Measurements from ENCODE around the gene NCS1. TPM values are rescaled to one million over a fixed set of nuclear protein-coding genes. Genes with fewer than 3 reads are reported as not detected.

The NCS1 gene
- total RNA-seq, 1 experiment from 2014 or later: not detected

DNA sequence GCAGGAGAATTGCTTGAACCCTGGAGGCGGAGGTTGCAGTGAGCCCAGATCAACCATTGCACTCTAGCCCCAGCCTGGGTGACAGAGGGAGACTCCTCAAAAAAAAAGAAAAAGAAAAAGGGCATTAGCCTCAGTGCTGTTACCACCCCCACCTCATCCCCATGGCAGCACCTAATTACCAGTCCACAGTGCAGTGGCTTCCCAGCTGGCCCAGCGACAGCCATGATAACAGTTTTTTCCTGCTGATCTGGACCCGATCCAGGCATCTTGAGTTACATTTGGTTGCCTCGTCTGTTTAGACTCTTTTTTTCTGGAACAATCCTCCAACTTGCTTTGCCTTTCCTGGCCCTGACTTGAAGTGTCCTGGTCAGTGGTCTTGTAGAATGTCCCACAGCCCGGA lies 24.4 kb downstream of the NCS1 start:
- Histone ChIP-seq H3K79me2 (ENCODE audit: low read length) (no peaks in the 10 kb centered on the region), H3K27me3 (ENCODE audit: low read length) (no peaks in the 10 kb centered on the region), H4K20me1 (ENCODE audit: insufficient read depth, low read depth, low read length) (no peaks in the 10 kb centered on the region), H3K4me1 (ENCODE audit: low read length) (no peaks in the 10 kb centered on the region), H3K36me3 (ENCODE audit: insufficient read depth, low read length) (no peaks in the 10 kb centered on the region), H3K27ac (ENCODE audit: low read length) (no peak overlapping the region), H3K4me2 (ENCODE audit: low read depth, low read length, poor library complexity, severe bottlenecking) (no peak overlapping the region), H2AFZ (ENCODE audit: low read length) (no peak overlapping the region), H3K9me3 (ENCODE audit: low read length) (no peaks in the 10 kb centered on the region), H3K9me2 (replicated peaks; ENCODE audit: insufficient read depth, low read length) (no peaks in the 10 kb centered on the region), H3K9ac (ENCODE audit: low read length) (no peak overlapping the region), H3K4me3 (ENCODE audit: low read length) (no peak overlapping the region)
- no peak for DNase-seq

DNA sequence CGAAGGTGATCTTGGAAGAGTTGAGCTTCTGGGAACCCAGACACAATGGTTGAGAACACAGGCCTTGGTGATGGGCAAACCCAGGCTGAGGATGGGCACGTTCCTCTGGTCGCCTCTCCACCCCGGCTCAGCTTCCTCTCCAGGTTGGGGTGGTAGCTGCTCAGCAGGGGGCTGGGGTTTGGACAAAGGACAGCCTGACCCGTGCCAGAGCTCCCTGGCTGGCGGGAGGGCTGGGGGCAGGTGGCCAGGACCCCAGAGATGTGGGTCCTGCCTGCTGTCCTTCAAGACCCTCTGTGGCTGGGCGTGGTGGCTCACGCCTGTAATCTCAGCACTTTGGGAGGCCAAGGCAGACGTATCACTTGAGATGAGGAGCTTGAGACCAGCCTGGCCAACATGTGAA lies 25.2 kb downstream of the NCS1 start:
- Histone ChIP-seq H3K9ac (ENCODE audit: low read length) (no peak overlapping the region), H3K36me3 (ENCODE audit: insufficient read depth, low read length) (no peaks in the 10 kb centered on the region), H4K20me1 (ENCODE audit: insufficient read depth, low read depth, low read length) (no peaks in the 10 kb centered on the region), H3K9me3 (ENCODE audit: low read length) (no peaks in the 10 kb centered on the region), H3K4me3 (ENCODE audit: low read length) (no peak overlapping the region), H3K27ac (ENCODE audit: low read length) (no peak overlapping the region), H3K9me2 (replicated peaks; ENCODE audit: insufficient read depth, low read length) (no peaks in the 10 kb centered on the region), H3K27me3 (ENCODE audit: low read length) (no peaks in the 10 kb centered on the region), H3K4me1 (ENCODE audit: low read length) (no peaks in the 10 kb centered on the region), H3K4me2 (ENCODE audit: low read depth, low read length, poor library complexity, severe bottlenecking) (no peak overlapping the region), H2AFZ (ENCODE audit: low read length) (no peak overlapping the region), H3K79me2 (ENCODE audit: low read length) (no peaks in the 10 kb centered on the region)
- no peak for DNase-seq

DNA sequence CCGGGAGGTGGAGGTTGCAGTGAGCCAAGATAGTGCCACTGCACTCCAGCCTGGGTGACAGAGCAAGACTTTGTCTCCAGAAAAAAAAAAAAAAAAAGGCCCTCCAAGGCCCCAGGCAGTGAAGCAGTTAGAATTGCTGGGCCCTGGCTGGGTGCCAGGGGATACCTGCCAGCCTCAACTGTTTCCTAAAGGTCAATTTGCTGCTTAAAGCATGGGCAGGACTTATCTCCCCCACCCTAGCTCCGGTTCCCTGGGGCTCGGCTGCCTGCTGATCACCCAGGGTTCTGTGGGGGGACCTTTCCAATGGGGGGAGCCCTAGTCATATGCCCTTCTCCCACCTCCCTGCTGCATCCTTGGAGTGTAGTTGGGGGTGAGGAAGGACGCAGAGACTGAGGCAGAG lies 25.7 kb downstream of the NCS1 start:
- no peak overlapping the region for H3K9ac ChIP-seq (ENCODE audit: low read length)
- no peak overlapping the region for H2AFZ ChIP-seq (ENCODE audit: low read length)
- no peak for DNase-seq
- no peaks in the 10 kb centered on the region for H3K9me2 ChIP-seq (replicated peaks; ENCODE audit: insufficient read depth, low read length)
- H3K27ac ChIP-seq (ENCODE audit: low read length): no peak overlapping the region
- no peak overlapping the region for H3K4me2 ChIP-seq (ENCODE audit: low read depth, low read length, poor library complexity, severe bottlenecking)
- no peaks in the 10 kb centered on the region for H3K36me3 ChIP-seq (ENCODE audit: insufficient read depth, low read length)
- no peaks in the 10 kb centered on the region for H3K79me2 ChIP-seq (ENCODE audit: low read length)
- H4K20me1 ChIP-seq (ENCODE audit: insufficient read depth, low read depth, low read length): no peaks in the 10 kb centered on the region
- no peaks in the 10 kb centered on the region for H3K27me3 ChIP-seq (ENCODE audit: low read length)
- no peaks in the 10 kb centered on the region for H3K4me1 ChIP-seq (ENCODE audit: low read length)
- no peaks in the 10 kb centered on the region for H3K9me3 ChIP-seq (ENCODE audit: low read length)
- H3K4me3 ChIP-seq (ENCODE audit: low read length): no peak overlapping the region

DNA sequence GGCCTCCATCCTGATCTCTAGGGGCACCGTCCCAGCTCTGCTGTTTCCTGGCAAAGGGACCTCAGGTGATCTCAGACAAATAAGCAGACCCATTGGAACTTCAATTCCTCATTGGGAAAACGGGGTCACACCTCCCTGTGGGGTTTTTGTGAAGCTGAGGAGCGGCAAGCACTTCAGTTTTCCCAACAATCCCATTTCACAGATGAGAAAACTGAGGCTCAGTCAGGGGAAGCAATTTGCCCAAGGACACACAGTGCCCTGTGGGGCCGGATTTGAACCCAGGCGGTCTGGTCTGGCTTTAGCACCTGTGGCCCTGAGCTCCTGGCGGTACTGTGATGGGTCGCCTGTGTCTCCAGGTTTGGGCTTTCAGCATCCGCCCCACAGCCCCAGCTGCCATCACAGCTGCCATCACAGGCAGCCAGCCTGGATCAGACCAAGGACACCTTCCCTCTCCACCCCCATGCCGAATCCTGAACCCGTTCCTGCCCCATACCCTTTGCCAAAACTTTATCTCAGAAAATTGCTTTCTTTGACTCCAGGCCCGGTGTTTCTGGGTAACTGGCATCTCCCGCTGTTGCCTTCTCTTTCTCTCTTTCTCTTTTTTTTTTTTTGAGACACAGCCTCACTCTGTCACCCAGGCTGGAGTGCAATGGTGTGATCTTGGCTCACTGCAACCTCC lies 26.4 kb downstream of the NCS1 start:
- H3K9me2 ChIP-seq (replicated peaks; ENCODE audit: insufficient read depth, low read length): no peaks in the 10 kb centered on the region
- no peaks in the 10 kb centered on the region for H3K27me3 ChIP-seq (ENCODE audit: low read length)
- no peaks in the 10 kb centered on the region for H3K36me3 ChIP-seq (ENCODE audit: insufficient read depth, low read length)
- no peak overlapping the region for H3K27ac ChIP-seq (ENCODE audit: low read length)
- H3K4me3 ChIP-seq (ENCODE audit: low read length): no peak overlapping the region
- H3K9me3 ChIP-seq (ENCODE audit: low read length): no peaks in the 10 kb centered on the region
- no peaks in the 10 kb centered on the region for H3K4me1 ChIP-seq (ENCODE audit: low read length)
- no peak overlapping the region for H3K4me2 ChIP-seq (ENCODE audit: low read depth, low read length, poor library complexity, severe bottlenecking)
- no peak overlapping the region for H3K9ac ChIP-seq (ENCODE audit: low read length)
- DNase-seq: no peak
- no peaks in the 10 kb centered on the region for H4K20me1 ChIP-seq (ENCODE audit: insufficient read depth, low read depth, low read length)
- H3K79me2 ChIP-seq (ENCODE audit: low read length): no peaks in the 10 kb centered on the region
- H2AFZ ChIP-seq (ENCODE audit: low read length): no peak overlapping the region

DNA sequence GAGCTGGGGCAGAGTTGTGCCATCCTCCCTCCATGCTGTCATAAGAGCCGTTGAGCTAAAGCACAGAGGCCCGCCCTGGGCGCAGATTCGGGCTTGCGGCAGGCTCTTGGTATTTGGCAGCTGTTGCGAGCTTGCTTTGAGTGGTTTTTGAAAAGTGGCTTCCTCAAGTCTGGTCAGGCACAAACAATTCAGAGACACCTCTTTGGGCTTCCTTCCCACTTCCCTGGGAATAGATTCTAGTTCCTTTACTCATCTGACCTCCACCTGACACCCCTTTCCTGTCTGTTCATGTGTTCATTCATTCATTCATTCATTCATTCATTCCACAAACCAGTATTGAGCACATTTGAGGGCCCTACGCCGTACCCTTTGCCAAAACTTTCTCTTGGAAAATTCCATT lies 27.4 kb downstream of the NCS1 start:
- Histone ChIP-seq H3K9ac (ENCODE audit: low read length) (no peak overlapping the region), H3K4me3 (ENCODE audit: low read length) (no peak overlapping the region), H3K27ac (ENCODE audit: low read length) (no peak overlapping the region), H3K4me2 (ENCODE audit: low read depth, low read length, poor library complexity, severe bottlenecking) (no peak overlapping the region), H3K9me3 (ENCODE audit: low read length) (no peaks in the 10 kb centered on the region), H3K79me2 (ENCODE audit: low read length) (no peaks in the 10 kb centered on the region), H3K9me2 (replicated peaks; ENCODE audit: insufficient read depth, low read length) (no peaks in the 10 kb centered on the region), H3K27me3 (ENCODE audit: low read length) (no peaks in the 10 kb centered on the region), H3K4me1 (ENCODE audit: low read length) (no peaks in the 10 kb centered on the region), H2AFZ (ENCODE audit: low read length) (no peak overlapping the region), H4K20me1 (ENCODE audit: insufficient read depth, low read depth, low read length) (no peaks in the 10 kb centered on the region), H3K36me3 (ENCODE audit: insufficient read depth, low read length) (no peaks in the 10 kb centered on the region)
- DNase-seq: no peak

DNA sequence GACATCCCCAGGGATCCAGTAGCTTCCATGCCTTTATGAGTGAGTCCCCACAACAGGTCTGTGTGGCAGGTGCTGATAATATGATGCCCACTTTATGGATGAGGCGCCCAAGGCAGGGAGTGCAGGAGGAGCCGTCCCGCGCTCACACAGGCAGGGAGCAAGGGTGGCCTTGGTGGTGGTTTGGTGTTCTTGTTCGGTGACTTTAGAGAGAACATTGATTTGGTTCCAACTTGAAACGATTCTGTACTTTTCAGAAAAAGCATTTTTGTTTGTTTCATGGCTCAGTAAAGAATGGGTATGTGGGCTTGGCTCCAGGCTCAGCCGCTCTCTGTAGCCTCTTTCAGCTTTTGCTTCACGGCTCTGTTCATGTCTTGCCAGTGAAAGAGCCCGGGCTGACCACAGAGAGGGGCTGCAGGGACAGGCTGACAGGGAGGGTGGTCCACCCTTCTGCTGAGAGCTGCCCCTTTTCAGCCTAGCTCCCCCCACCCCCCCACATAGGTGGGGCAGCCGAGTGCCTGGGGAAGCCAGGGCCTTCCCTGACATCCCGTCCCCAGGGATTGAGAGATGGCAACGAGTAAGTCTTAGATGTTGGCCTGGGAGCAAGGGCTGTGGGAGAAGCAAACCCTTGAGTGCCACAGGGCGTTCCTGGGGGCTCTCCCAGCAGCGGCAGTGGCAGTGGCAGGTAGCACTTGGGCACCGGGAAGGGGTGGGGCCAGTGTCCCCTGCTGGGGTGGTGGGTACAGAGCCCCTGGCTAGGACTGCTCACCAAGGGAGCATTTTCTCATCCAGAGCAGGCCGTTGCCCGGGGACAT lies 28.0 kb downstream of the NCS1 start:
- DNase-seq: no peak
- H3K27ac ChIP-seq (ENCODE audit: low read length): no peak overlapping the region
- H2AFZ ChIP-seq (ENCODE audit: low read length): no peak overlapping the region
- no peak overlapping the region for H3K9ac ChIP-seq (ENCODE audit: low read length)
- H3K9me2 ChIP-seq (replicated peaks; ENCODE audit: insufficient read depth, low read length): no peaks in the 10 kb centered on the region
- no peak overlapping the region for H3K4me2 ChIP-seq (ENCODE audit: low read depth, low read length, poor library complexity, severe bottlenecking)
- H3K9me3 ChIP-seq (ENCODE audit: low read length): no peaks in the 10 kb centered on the region
- no peaks in the 10 kb centered on the region for H3K4me1 ChIP-seq (ENCODE audit: low read length)
- no peaks in the 10 kb centered on the region for H4K20me1 ChIP-seq (ENCODE audit: insufficient read depth, low read depth, low read length)
- H3K36me3 ChIP-seq (ENCODE audit: insufficient read depth, low read length): no peaks in the 10 kb centered on the region
- no peak overlapping the region for H3K4me3 ChIP-seq (ENCODE audit: low read length)
- no peaks in the 10 kb centered on the region for H3K27me3 ChIP-seq (ENCODE audit: low read length)
- H3K79me2 ChIP-seq (ENCODE audit: low read length): no peaks in the 10 kb centered on the region

DNA sequence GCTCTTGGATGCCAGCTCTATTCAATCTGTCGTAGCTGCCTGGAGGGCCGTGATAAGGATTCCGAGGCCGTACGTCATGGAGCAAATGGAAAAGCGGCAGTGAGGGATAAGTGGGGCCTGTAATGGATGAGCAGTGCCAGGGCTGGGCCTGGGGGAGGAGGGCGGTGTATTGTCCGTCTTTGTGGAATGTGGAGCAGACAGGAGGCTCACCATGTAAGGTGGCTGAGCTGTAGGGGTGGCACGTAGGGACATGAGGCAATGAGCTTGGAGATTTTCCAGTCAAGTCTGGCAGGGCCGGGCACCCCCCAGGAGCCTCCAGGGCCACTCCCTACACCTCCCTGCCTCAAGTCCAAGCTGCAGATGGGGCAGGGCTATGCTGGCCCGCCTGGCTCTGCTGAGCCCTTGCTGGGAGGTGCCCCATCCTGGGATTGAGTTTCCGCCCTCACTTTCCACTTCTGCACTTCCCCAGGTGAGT lies 29.2 kb downstream of the NCS1 start:
- Histone ChIP-seq H3K27ac (ENCODE audit: low read length) (no peak overlapping the region), H2AFZ (ENCODE audit: low read length) (no peak overlapping the region), H3K9me3 (ENCODE audit: low read length) (no peaks in the 10 kb centered on the region), H3K4me1 (ENCODE audit: low read length) (no peaks in the 10 kb centered on the region), H3K4me3 (ENCODE audit: low read length) (no peak overlapping the region), H3K79me2 (ENCODE audit: low read length) (no peaks in the 10 kb centered on the region), H3K4me2 (ENCODE audit: low read depth, low read length, poor library complexity, severe bottlenecking) (no peak overlapping the region), H3K27me3 (ENCODE audit: low read length) (no peaks in the 10 kb centered on the region), H4K20me1 (ENCODE audit: insufficient read depth, low read depth, low read length) (no peaks in the 10 kb centered on the region), H3K36me3 (ENCODE audit: insufficient read depth, low read length) (no peaks in the 10 kb centered on the region), H3K9ac (ENCODE audit: low read length) (no peak overlapping the region), H3K9me2 (replicated peaks; ENCODE audit: insufficient read depth, low read length) (no peaks in the 10 kb centered on the region)
- no peak for DNase-seq

DNA sequence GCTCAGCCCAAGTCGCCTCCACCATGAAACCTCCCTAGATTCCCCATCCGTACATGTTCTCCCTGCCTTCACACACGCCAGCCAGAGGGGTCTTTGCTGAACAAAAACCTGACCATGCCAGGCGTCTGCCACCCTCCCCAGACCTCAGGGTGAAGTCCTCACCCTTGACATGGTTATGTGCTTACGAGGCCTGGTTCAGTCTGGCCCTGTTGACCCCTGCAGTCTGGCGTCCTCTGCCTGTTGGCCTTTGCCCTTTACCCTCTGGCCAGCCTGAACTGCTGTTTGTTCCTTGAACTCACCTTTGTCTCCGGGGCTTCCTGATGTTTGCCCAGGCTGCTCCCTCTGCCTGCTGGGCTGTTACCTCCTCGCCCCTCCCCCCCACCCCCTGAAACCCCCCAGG lies 29.8 kb downstream of the NCS1 start:
- H3K27me3 ChIP-seq (ENCODE audit: low read length): no peaks in the 10 kb centered on the region
- H4K20me1 ChIP-seq (ENCODE audit: insufficient read depth, low read depth, low read length): no peaks in the 10 kb centered on the region
- no peaks in the 10 kb centered on the region for H3K36me3 ChIP-seq (ENCODE audit: insufficient read depth, low read length)
- no peak overlapping the region for H3K4me2 ChIP-seq (ENCODE audit: low read depth, low read length, poor library complexity, severe bottlenecking)
- no peak overlapping the region for H3K27ac ChIP-seq (ENCODE audit: low read length)
- H3K9ac ChIP-seq (ENCODE audit: low read length): no peak overlapping the region
- H3K9me2 ChIP-seq (replicated peaks; ENCODE audit: insufficient read depth, low read length): no peaks in the 10 kb centered on the region
- no peak overlapping the region for H3K4me3 ChIP-seq (ENCODE audit: low read length)
- H3K4me1 ChIP-seq (ENCODE audit: low read length): no peaks in the 10 kb centered on the region
- DNase-seq: no peak
- H3K9me3 ChIP-seq (ENCODE audit: low read length): no peaks in the 10 kb centered on the region
- H3K79me2 ChIP-seq (ENCODE audit: low read length): no peaks in the 10 kb centered on the region
- H2AFZ ChIP-seq (ENCODE audit: low read length): no peak overlapping the region

All from Karpas-422 (cell line).